Stimulated activated CD4-positive, alpha-beta T cell treated with anti-CD3 and anti-CD28 coated beads, Interleukin-15, amount 100 ng/mL, for 24 hours (primary cell): ENCODE results near the gene IGSF9B.
"Not testable (repeated sequence)": the region's sequence is repeated elsewhere in the genome, so short reads cannot be mapped to it uniquely, and the experiment has no call there.

ENCODE experiments used
- DNase-seq: peaks from one replicate; pipeline ENCODE4 v3.0.0-alpha.2; 2020

Gene IGSF9B

GRCh38 chr11:133956650-133957633, at the start of gene IGSF9B:
TSS of gene IGSF9B (minus strand) at chr11:133956968. CDS start at chr11:133956754, 214 bp downstream.
- DNase-seq = peak; percentile 94

- no peak for DNase-seq
Measured at GRCh38 chr11:134004496-134005172, 47.9 kb upstream of the IGSF9B start.

- no peak for DNase-seq
Measured at GRCh38 chr11:134003792-134004495, 47.2 kb upstream of the IGSF9B start.

- not testable (repeated sequence) for DNase-seq
Measured at GRCh38 chr11:134002819-134003218, 46.1 kb upstream of the IGSF9B start.

- DNase-seq = not testable (repeated sequence)
Measured at GRCh38 chr11:134002338-134002737, 45.6 kb upstream of the IGSF9B start.

GRCh38 chr11:134001596-134001995, 44.8 kb upstream of the IGSF9B start:
- DNase-seq = no peak

- no peak for DNase-seq
Measured at GRCh38 chr11:134001088-134001487, 44.3 kb upstream of the IGSF9B start.

GRCh38 chr11:133999355-133999754, 42.6 kb upstream of the IGSF9B start:
- DNase-seq = no peak

GRCh38 chr11:133997554-133997953, 40.8 kb upstream of the IGSF9B start:
- no peak for DNase-seq

GRCh38 chr11:133996671-133997070, 39.9 kb upstream of the IGSF9B start:
- no peak for DNase-seq

GRCh38 chr11:133995066-133995465, 38.3 kb upstream of the IGSF9B start:
- no peak for DNase-seq

GRCh38 chr11:133993921-133994320, 37.2 kb upstream of the IGSF9B start:
- DNase-seq = no peak

- no peak for DNase-seq
Measured at GRCh38 chr11:133993107-133993506, 36.3 kb upstream of the IGSF9B start.

- no peak for DNase-seq
Measured at GRCh38 chr11:133992121-133992520, 35.4 kb upstream of the IGSF9B start.

- no peak for DNase-seq
Measured at GRCh38 chr11:133991101-133991500, 34.3 kb upstream of the IGSF9B start.

GRCh38 chr11:133990501-133990900, 33.7 kb upstream of the IGSF9B start:
- DNase-seq = no peak

GRCh38 chr11:133988686-133989410, 32.1 kb upstream of the IGSF9B start:
- no peak for DNase-seq

- DNase-seq = no peak
Measured at GRCh38 chr11:133987171-133987570, 30.4 kb upstream of the IGSF9B start.

GRCh38 chr11:133985981-133986944, 29.5 kb upstream of the IGSF9B start:
- no peak for DNase-seq

- no peak for DNase-seq
Measured at GRCh38 chr11:133984828-133985227, 28.1 kb upstream of the IGSF9B start.

- DNase-seq = no peak
Measured at GRCh38 chr11:133983660-133984316, 27.0 kb upstream of the IGSF9B start.
